ENCODE measurements around the gene AKAP13. TPM values are rescaled to one million over a fixed set of nuclear protein-coding genes. Genes with fewer than 3 reads are reported as not detected.
"Not testable (repeated sequence)": the region's sequence is repeated elsewhere in the genome, so short reads cannot be mapped to it uniquely, and the experiment has no call there.

The AKAP13 gene
- total and polyA plus RNA-seq, 9 donors, result 45.3 to 190 (median 98.6) TPM

GRCh38 chr15:85346462-85347084, 33.8 kb upstream of the AKAP13 start:
- H3K27ac ChIP-seq; H3K27me3 ChIP-seq; DNase-seq; H3K4me3 ChIP-seq; H3K36me3 ChIP-seq; H3K4me1 ChIP-seq (ENCODE audit: insufficient read depth); H3K9me3 ChIP-seq; intact Hi-C loops (cut with DNase I): not testable (repeated sequence)
- WGBS, 3 donors, result 94 to 100% (median 96%) methylated on average over 1 of the region's 1 CpG

- H3K27ac ChIP-seq; intact Hi-C loops (cut with DNase I); H3K9me3 ChIP-seq; H3K4me1 ChIP-seq (ENCODE audit: insufficient read depth); DNase-seq; H3K4me3 ChIP-seq; H3K36me3 ChIP-seq; H3K27me3 ChIP-seq: not testable (repeated sequence)
- 80 to 89% (median 83%) methylated on average over 5 of the region's 5 CpGs for WGBS, 3 donors
Observed at GRCh38 chr15:85347264-85348047, 32.9 kb upstream of the AKAP13 start.

DNA sequence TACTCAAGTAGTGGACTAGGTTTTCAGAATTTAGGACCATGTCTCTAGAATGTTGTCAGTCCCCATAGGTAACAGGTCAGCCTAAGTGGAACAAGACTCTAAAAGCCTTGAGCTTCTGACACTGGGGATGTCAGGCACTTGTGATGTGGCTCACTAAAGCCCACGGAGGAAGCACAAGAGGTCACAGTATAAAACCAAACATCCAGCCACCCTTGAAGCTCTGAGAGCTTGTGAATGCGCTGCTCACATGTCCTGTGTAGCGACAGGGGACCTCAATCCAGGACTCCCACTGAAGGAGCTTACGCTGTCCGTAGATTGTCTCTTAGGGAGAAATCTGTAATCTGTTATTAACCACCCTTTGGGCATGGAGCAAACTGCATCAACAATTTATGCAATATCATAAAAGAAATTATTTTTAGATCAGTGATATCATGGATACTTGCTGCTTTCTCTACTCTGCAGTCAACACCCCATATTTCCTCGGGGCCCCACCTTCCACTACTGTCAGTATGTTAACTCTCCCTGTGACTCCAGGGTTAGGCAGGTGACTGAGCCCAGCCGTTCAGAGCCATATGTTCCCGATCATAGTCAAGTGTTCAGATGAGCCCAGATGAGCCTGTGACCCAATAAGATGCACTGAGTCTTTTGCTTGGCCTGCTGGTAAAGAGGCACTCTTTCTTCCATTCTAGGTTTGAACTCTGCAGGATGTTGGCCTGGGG, 32.2 kb upstream of the AKAP13 start:
- H3K27ac ChIP-seq; intact Hi-C loops (cut with DNase I); H3K36me3 ChIP-seq; H3K27me3 ChIP-seq; H3K4me3 ChIP-seq; DNase-seq; H3K9me3 ChIP-seq; H3K4me1 ChIP-seq (ENCODE audit: insufficient read depth): not testable (repeated sequence)
- 80 to 86% (median 84%) methylated on average over 8 of the region's 8 CpGs for WGBS, 3 donors

GRCh38 chr15:85349062-85349461, 31.3 kb upstream of the AKAP13 start:
- H3K9me3 ChIP-seq; H3K4me3 ChIP-seq; H3K27ac ChIP-seq; intact Hi-C loops (cut with DNase I); H3K27me3 ChIP-seq; DNase-seq; H3K36me3 ChIP-seq; H3K4me1 ChIP-seq (ENCODE audit: insufficient read depth): not testable (repeated sequence)
- WGBS, 3 donors, result 62 to 66% (median 62%) methylated on average over 4 of the region's 4 CpGs

DNA sequence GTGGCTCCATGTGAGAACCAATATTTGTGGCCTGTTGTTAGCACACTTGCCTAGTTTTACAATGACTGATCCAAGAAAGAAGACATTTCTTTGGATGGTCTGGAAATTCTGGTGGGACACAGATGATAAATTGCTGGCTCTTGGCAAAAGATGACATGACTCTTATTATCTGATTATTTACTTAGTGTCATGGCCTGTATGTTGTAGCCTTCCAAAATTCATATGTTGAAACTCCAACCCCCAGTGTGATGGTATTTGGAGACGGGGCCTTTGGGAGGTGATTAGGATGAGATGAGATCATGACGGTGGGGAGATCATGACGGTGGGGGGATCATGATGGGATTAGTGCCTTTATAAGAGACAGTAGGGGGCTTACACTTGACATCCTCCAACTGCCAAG, 30.0 kb upstream of the AKAP13 start:
- Histone ChIP-seq H3K4me1 (ENCODE audit: insufficient read depth) (no peaks in the 10 kb centered on the region), H3K36me3 (no peaks in the 10 kb centered on the region), H3K4me3 (no peak overlapping the region), H3K9me3 (no peaks in the 10 kb centered on the region), H3K27me3 (no peaks in the 10 kb centered on the region), H3K27ac (no peak overlapping the region)
- TF ChIP-seq POLR2A (IDR thresholded peaks at IDR 0.05) (no peak), EP300 (IDR thresholded peaks at IDR 0.05) (no peak)
- TF ChIP-seq, protein P1, sequence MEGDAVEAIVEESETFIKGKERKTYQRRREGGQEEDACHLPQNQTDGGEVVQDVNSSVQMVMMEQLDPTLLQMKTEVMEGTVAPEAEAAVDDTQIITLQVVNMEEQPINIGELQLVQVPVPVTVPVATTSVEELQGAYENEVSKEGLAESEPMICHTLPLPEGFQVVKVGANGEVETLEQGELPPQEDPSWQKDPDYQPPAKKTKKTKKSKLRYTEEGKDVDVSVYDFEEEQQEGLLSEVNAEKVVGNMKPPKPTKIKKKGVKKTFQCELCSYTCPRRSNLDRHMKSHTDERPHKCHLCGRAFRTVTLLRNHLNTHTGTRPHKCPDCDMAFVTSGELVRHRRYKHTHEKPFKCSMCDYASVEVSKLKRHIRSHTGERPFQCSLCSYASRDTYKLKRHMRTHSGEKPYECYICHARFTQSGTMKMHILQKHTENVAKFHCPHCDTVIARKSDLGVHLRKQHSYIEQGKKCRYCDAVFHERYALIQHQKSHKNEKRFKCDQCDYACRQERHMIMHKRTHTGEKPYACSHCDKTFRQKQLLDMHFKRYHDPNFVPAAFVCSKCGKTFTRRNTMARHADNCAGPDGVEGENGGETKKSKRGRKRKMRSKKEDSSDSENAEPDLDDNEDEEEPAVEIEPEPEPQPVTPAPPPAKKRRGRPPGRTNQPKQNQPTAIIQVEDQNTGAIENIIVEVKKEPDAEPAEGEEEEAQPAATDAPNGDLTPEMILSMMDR (IDR thresholded peaks at IDR 0.05), result no peak
- 90 to 94% (median 93%) methylated on average over 3 of the region's 3 CpGs for WGBS, 3 donors
- intact Hi-C loops (cut with DNase I), result no loop called here
- no peak for DNase-seq

GRCh38 chr15:85351501-85351900, 28.9 kb upstream of the AKAP13 start:
- WGBS, 3 donors, result 85 to 91% (median 91%) methylated on average over 8 of the region's 8 CpGs
- H3K27ac ChIP-seq; intact Hi-C loops (cut with DNase I); H3K9me3 ChIP-seq; H3K36me3 ChIP-seq; H3K4me1 ChIP-seq (ENCODE audit: insufficient read depth); H3K27me3 ChIP-seq; DNase-seq; H3K4me3 ChIP-seq: not testable (repeated sequence)

DNA sequence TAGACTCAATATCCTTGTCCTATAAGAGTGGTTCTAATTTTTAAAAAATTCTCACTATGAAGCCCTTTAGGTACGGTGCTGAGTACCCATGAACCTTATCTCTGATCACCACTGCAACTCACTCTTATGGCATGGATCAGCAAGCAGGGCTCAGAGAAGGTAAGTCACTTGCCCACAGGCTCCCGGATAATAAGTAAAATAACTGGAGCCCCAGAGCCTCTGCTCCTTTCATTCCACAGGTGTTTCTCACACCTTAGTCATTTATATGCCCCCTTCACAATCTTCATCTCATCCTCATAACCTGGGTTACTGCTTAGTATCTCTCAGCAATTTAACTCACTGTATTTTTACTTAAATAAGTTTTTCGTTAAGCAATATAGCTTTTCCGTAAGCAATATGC, 28.4 kb upstream of the AKAP13 start:
- H3K36me3 ChIP-seq, result no peaks in the 10 kb centered on the region
- intact Hi-C loops (cut with DNase I), result no loop called here
- H3K27me3 ChIP-seq, result no peaks in the 10 kb centered on the region
- TF ChIP-seq EP300 (IDR thresholded peaks at IDR 0.05) (no peak), POLR2A (IDR thresholded peaks at IDR 0.05) (no peak)
- TF ChIP-seq, protein P1 (IDR thresholded peaks at IDR 0.05), result no peak
- H3K27ac ChIP-seq, result no peak overlapping the region
- no peak for DNase-seq
- H3K9me3 ChIP-seq, result no peaks in the 10 kb centered on the region
- no peaks in the 10 kb centered on the region for H3K4me1 ChIP-seq (ENCODE audit: insufficient read depth)
- 86 to 94% (median 91%) methylated on average over 4 of the region's 4 CpGs for WGBS, 3 donors
- H3K4me3 ChIP-seq, result no peak overlapping the region

Data from ovary (tissue), 9 donors.